Keratinocyte (primary cell): ENCODE results near the gene ESM1. TPM values are rescaled to one million over a fixed set of nuclear protein-coding genes. Genes with fewer than 3 reads are reported as not detected.

Experiments used
- DNase-seq: peaks from one replicate; pipeline ENCODE4 v3.0.0-alpha.2; 2011; ENCODE audit warnings: low read depth, missing footprints, low spot score
- FAIRE-seq: peaks from 2 replicates; lab custom pipeline; 2011; peaks lifted over from hg19 to GRCh38; lab: Jason Lieb, UNC
- H2AFZ ChIP-seq: 2 replicates; pipeline ENCODE4 v1.6.0; 2012; ENCODE audit warnings: low read length, control low read depth, inconsistent platforms; ENCODE audit not compliant: control insufficient read depth
- H3K27ac ChIP-seq: 2 replicates; pipeline ENCODE4 v1.5.1; 2011; ENCODE audit warnings: low read length; ENCODE audit not compliant: control insufficient read depth, insufficient read depth
- H3K27me3 ChIP-seq: 3 replicates; pipeline ENCODE4 v1.6.0; 2011; ENCODE audit warnings: low read length; ENCODE audit not compliant: control insufficient read depth, insufficient read depth; ENCODE audit errors: extremely low read depth
- H3K36me3 ChIP-seq, 2 experiments: 2 replicates in 1 of 2; 3 replicates in 1 of 2; pipeline ENCODE4 v1.5.1; 2011; ENCODE audit warnings: low read length in 2 of 2, mild to moderate bottlenecking in 1 of 2; ENCODE audit not compliant: control insufficient read depth in 2 of 2, insufficient read depth in 2 of 2; ENCODE audit errors: extremely low read depth in 1 of 2
- H3K4me1 ChIP-seq: 3 replicates; pipeline ENCODE4 v1.5.1; 2011; ENCODE audit warnings: low read length; ENCODE audit not compliant: control insufficient read depth, insufficient read depth; ENCODE audit errors: extremely low read depth
- H3K4me2 ChIP-seq: 3 replicates; pipeline ENCODE4 v1.6.0; 2011; ENCODE audit warnings: low read depth, low read length; ENCODE audit not compliant: control insufficient read depth, insufficient read depth; ENCODE audit errors: extremely low read depth
- H3K4me3 ChIP-seq, 3 experiments: fragments of 200-600 bp in 1 of 3; sonication (generic) in 1 of 3; 2 replicates in 2 of 3; 3 replicates in 1 of 3; pipeline ENCODE4 v1.5.1; 2011 to 2016; ENCODE audit warnings: low read length in 3 of 3, mild to moderate bottlenecking in 3 of 3, control low read depth in 2 of 3, inconsistent platforms in 1 of 3, low read depth in 1 of 3, mixed read lengths in 1 of 3, mixed run types in 1 of 3, moderate library complexity in 1 of 3; ENCODE audit not compliant: control insufficient read depth in 2 of 3, insufficient read depth in 2 of 3; ENCODE audit errors: extremely low read depth in 1 of 3
- H3K79me2 ChIP-seq: 2 replicates; pipeline ENCODE4 v1.6.0; 2012; ENCODE audit warnings: low read length; ENCODE audit not compliant: control insufficient read depth, insufficient read depth
- H3K9ac ChIP-seq: 3 replicates; pipeline ENCODE4 v1.6.0; 2011; ENCODE audit warnings: low read length; ENCODE audit not compliant: control insufficient read depth, insufficient read depth; ENCODE audit errors: extremely low read depth
- H3K9me1 ChIP-seq: 3 replicates; pipeline ENCODE4 v1.6.0; 2011; ENCODE audit warnings: low read length; ENCODE audit not compliant: control insufficient read depth, insufficient read depth; ENCODE audit errors: extremely low read depth
- H3K9me3 ChIP-seq: 2 replicates; pipeline ENCODE4 v1.5.1; 2012; ENCODE audit warnings: low read depth, low read length; ENCODE audit not compliant: control insufficient read depth
- H4K20me1 ChIP-seq: 3 replicates; pipeline ENCODE4 v1.6.0; 2011; ENCODE audit warnings: low read length; ENCODE audit not compliant: control insufficient read depth, insufficient read depth; ENCODE audit errors: extremely low read depth
- CTCF ChIP-seq, 3 experiments: IDR thresholded peaks in 1 of 3; conservative IDR thresholded peaks in 1 of 3; optimal IDR thresholded peaks in 1 of 3; 2 replicates in 2 of 3; 3 replicates in 1 of 3; pipeline versions ENCODE3 to v1.5.1; 2011; ENCODE audit warnings: low read length in 3 of 3, mild to moderate bottlenecking in 3 of 3, moderate library complexity in 2 of 3, control low read depth in 1 of 3, inconsistent platforms in 1 of 3; ENCODE audit not compliant: insufficient read depth in 2 of 3; ENCODE audit errors: extremely low read depth in 1 of 3
- EZH2 ChIP-seq: IDR thresholded peaks from one replicate; pipeline ENCODE4 v1.6.1; 2012; ENCODE audit warnings: inconsistent platforms, mild to moderate bottlenecking, low read length, moderate library complexity
- dilution Hi-C: fragments of 300-500 bp; cut with MboI; formaldehyde crosslinking; loops from one replicate; pipeline ENCODE4 v1.7.0; 2020; ENCODE audit warnings: low sequenced_read_pairs; ENCODE audit not compliant: extremely low pct_ligation_motif_present
- polyA plus RNA-seq, 5 experiments: library from polyadenylated mRNA; depleted of rRNA in 3 of 5; stranded (reverse) in 3 of 5; stranded (forward) in 1 of 5; unstranded in 1 of 5; fragments of >200 nt; gene quantifications; 1 replicate in 1 of 5; 2 replicates in 3 of 5; 3 replicates in 1 of 5; pipeline versions ENCODE4 v1.2.1 to v1.2.3, GENCODE V29; 2011 to 2012; ENCODE audit warnings: missing spikeins in 2 of 5, low read depth in 1 of 5, low replicate concordance in 1 of 5

The ESM1 gene
- polyA plus RNA-seq, 1 donor (not counting 4 experiments of a cell fraction or from before 2014, with no cell fraction given): 0.07 TPM

- no peak overlapping the region for H3K4me3 ChIP-seq
- no peaks in the 10 kb centered on the region for H3K36me3 ChIP-seq
- peaks cover 15% of the 10 kb centered on the region for H3K4me1 ChIP-seq
- H3K9me3 ChIP-seq: no peaks in the 10 kb centered on the region
- H3K79me2 ChIP-seq: no peaks in the 10 kb centered on the region
- no peaks in the 10 kb centered on the region for H4K20me1 ChIP-seq
- no peak for DNase-seq
- no peaks in the 10 kb centered on the region for H3K9me1 ChIP-seq
- dilution Hi-C loops: no loop called here
- H3K9ac ChIP-seq: no peak overlapping the region
- no peaks in the 10 kb centered on the region for H3K27me3 ChIP-seq
- TF ChIP-seq CTCF (optimal IDR thresholded peaks at IDR 0.05 in 1 of 3, IDR thresholded peaks at IDR 0.05 in 1 of 3, conservative IDR thresholded peaks at IDR 0.05 in 1 of 3; ENCODE audit: extremely low read depth in 1 of 3, insufficient read depth in 2 of 3, low read length in 3 of 3) (no peak), EZH2 (no peak)
- H3K27ac ChIP-seq: no peak overlapping the region
- FAIRE-seq: no peak
- H3K4me2 ChIP-seq: no peak overlapping the region
- no peak overlapping the region for H2AFZ ChIP-seq
These were observed 9.2 kb upstream of the ESM1 start for GRCh38 chr5:54994628-54995027.

DNA sequence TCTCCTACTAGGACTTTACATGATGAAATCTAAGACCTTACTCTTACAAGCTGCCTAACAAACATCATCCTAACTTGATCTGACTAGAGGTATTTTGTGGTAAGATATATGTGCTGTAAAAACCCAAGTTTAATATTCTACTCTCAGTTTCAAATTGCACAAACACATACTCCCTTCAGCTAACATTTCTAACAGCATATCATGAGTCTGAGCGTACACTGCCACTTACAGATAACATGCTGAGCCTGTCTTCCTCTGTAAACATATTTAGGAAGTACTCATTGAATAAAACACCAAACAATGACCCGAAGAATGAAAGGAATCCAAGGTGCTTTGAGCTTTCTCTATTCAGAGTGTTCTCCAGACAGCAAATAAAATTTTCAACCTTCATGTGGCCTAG, 7.9 kb upstream of the ESM1 start:
- no peak for TF ChIP-seq CTCF (optimal IDR thresholded peaks at IDR 0.05 in 1 of 3, IDR thresholded peaks at IDR 0.05 in 1 of 3, conservative IDR thresholded peaks at IDR 0.05 in 1 of 3; ENCODE audit: extremely low read depth in 1 of 3, insufficient read depth in 2 of 3, low read length in 3 of 3)
- TF ChIP-seq EZH2: no peak
- FAIRE-seq: no peak
- dilution Hi-C loops: no loop called here
- no peak overlapping the region for H2AFZ ChIP-seq
- H3K4me2 ChIP-seq: no peak overlapping the region
- peaks cover 15% of the 10 kb centered on the region for H3K4me1 ChIP-seq
- H3K79me2 ChIP-seq: no peaks in the 10 kb centered on the region
- no peak overlapping the region for H3K27ac ChIP-seq
- DNase-seq: no peak
- H3K36me3 ChIP-seq: no peaks in the 10 kb centered on the region
- H3K4me3 ChIP-seq: no peak overlapping the region
- H4K20me1 ChIP-seq: no peaks in the 10 kb centered on the region
- no peaks in the 10 kb centered on the region for H3K27me3 ChIP-seq
- no peaks in the 10 kb centered on the region for H3K9me3 ChIP-seq
- H3K9ac ChIP-seq: no peak overlapping the region
- no peaks in the 10 kb centered on the region for H3K9me1 ChIP-seq
